GM18870 (cell line): ENCODE measurements around the gene LRMDA.

Experiments
- ATAC-seq: cut with Tn5 transposase; IDR thresholded peaks from one replicate; pipeline ENCODE4 v1.9.1; 2021; ENCODE audit warnings: moderate library complexity; ENCODE audit not compliant: unreplicated experiment

The LRMDA gene

GRCh38 chr10:75929630-75930161, 498.3 kb downstream of the LRMDA start:
- ATAC-seq = no peak

- peak; percentile 61 for ATAC-seq
These were observed 501.5 kb downstream of the LRMDA start for GRCh38 chr10:75932921-75933320.

GRCh38 chr10:75935240-75935639, 503.8 kb downstream of the LRMDA start:
- ATAC-seq = no peak

GRCh38 chr10:75935650-75936400, 504.4 kb downstream of the LRMDA start:
- ATAC-seq = no peak

GRCh38 chr10:75936841-75937240, 505.4 kb downstream of the LRMDA start:
- ATAC-seq = no peak

GRCh38 chr10:75937823-75938222, 506.4 kb downstream of the LRMDA start:
- no peak for ATAC-seq

- no peak for ATAC-seq
These were observed 507.1 kb downstream of the LRMDA start for GRCh38 chr10:75938380-75939122.

GRCh38 chr10:75939541-75939940, 508.1 kb downstream of the LRMDA start:
- no peak for ATAC-seq

- ATAC-seq = no peak
These were observed 509.3 kb downstream of the LRMDA start for GRCh38 chr10:75940742-75941141.

- ATAC-seq = no peak
These were observed 509.9 kb downstream of the LRMDA start for GRCh38 chr10:75941223-75941801.

GRCh38 chr10:75944061-75944460, 512.6 kb downstream of the LRMDA start:
- ATAC-seq = no peak

- no peak for ATAC-seq
These were observed 517.2 kb downstream of the LRMDA start for GRCh38 chr10:75948583-75948982.

GRCh38 chr10:75950307-75950706, 518.9 kb downstream of the LRMDA start:
- ATAC-seq = no peak

GRCh38 chr10:75950997-75951589, 519.7 kb downstream of the LRMDA start:
- ATAC-seq = no peak

- no peak for ATAC-seq
These were observed 520.2 kb downstream of the LRMDA start for GRCh38 chr10:75951627-75952026.

- no peak for ATAC-seq
These were observed 520.7 kb downstream of the LRMDA start for GRCh38 chr10:75952093-75952492.

GRCh38 chr10:75954486-75954885, 523.1 kb downstream of the LRMDA start:
- ATAC-seq = no peak

- ATAC-seq = no peak
These were observed 524.6 kb downstream of the LRMDA start for GRCh38 chr10:75955973-75956502.

- ATAC-seq = no peak
These were observed 525.2 kb downstream of the LRMDA start for GRCh38 chr10:75956624-75957023.

GRCh38 chr10:75957314-75958120, 526.1 kb downstream of the LRMDA start:
- ATAC-seq = no peak
